OCI-LY3 (cell line): ENCODE data around the gene NEK3.

ENCODE experiments used
- H2AFZ ChIP-seq: fragments of 200-600, 300-600 bp; shearing (Covaris generic); 2 replicates; pipeline ENCODE4 v1.6.0; 2014; ENCODE audit warnings: antibody characterized with exemption, low read depth, low read length
- H3K27ac ChIP-seq: fragments of 200-600, 300-600 bp; sonication (generic); 2 replicates; pipeline ENCODE4 v1.5.1; 2014; ENCODE audit warnings: mild to moderate bottlenecking, low read length, moderate library complexity, mixed read lengths
- H3K27me3 ChIP-seq: fragments of 200-600, 300-600 bp; sonication (generic); 2 replicates; pipeline ENCODE4 v1.6.1; 2014; ENCODE audit warnings: low read depth, low read length, mixed read lengths
- H3K36me3 ChIP-seq: fragments of 200-600, 300-600 bp; sonication (generic); replicated peaks from 2 replicates; pipeline ENCODE3; 2014; ENCODE audit warnings: low read depth, low read length, mixed read lengths
- H3K4me1 ChIP-seq: fragments of 300-600, 200-600 bp; sonication (generic); 2 replicates; pipeline ENCODE4 v1.6.1; 2014; ENCODE audit warnings: low read length, mixed read lengths
- H3K4me2 ChIP-seq: fragments of 200-600, 300-600 bp; sonication (generic); 2 replicates; pipeline ENCODE4 v1.6.1; 2014; ENCODE audit warnings: low read length, mixed read lengths
- H3K4me3 ChIP-seq: fragments of 300-600, 200-600 bp; sonication (generic); 2 replicates; pipeline ENCODE4 v1.5.1; 2014; ENCODE audit warnings: antibody characterized with exemption, mild to moderate bottlenecking, low read length, moderate library complexity
- H3K79me2 ChIP-seq: fragments of 300-600, 200-600 bp; shearing (Covaris generic); 2 replicates; pipeline ENCODE4 v1.6.1; 2014; ENCODE audit warnings: mild to moderate bottlenecking, low read length, mixed read lengths
- H3K9ac ChIP-seq: fragments of 300-600, 200-600 bp; shearing (Covaris generic); 2 replicates; pipeline ENCODE4 v1.6.0; 2014; ENCODE audit warnings: mild to moderate bottlenecking, low read length, moderate library complexity
- H3K9me3 ChIP-seq: fragments of 200-600, 300-600 bp; shearing (Covaris generic); 2 replicates; pipeline ENCODE4 v1.6.1; 2014; ENCODE audit warnings: low read length, mixed read lengths; ENCODE audit not compliant: insufficient read depth
- H4K20me1 ChIP-seq: fragments of 200-600, 300-600 bp; sonication (generic); 2 replicates; pipeline ENCODE4 v1.6.1; 2016; ENCODE audit warnings: low read length, mixed read lengths; ENCODE audit not compliant: insufficient read depth
- EZH2phosphoT487 ChIP-seq: fragments of 200-600 bp; shearing (Covaris generic); IDR thresholded peaks from 2 replicates; pipeline ENCODE4 v1.6.1; 2018; ENCODE audit warnings: antibody characterized with exemption, mixed run types, low read depth
- TF ChIP-seq, protein P1 (sequence below): fragments of 200-600, 300-600 bp; sonication (generic); IDR thresholded peaks from 2 replicates; pipeline ENCODE4 v1.5.1; 2014; ENCODE audit warnings: antibody characterized with exemption, low read length, low read depth

The NEK3 gene

DNA sequence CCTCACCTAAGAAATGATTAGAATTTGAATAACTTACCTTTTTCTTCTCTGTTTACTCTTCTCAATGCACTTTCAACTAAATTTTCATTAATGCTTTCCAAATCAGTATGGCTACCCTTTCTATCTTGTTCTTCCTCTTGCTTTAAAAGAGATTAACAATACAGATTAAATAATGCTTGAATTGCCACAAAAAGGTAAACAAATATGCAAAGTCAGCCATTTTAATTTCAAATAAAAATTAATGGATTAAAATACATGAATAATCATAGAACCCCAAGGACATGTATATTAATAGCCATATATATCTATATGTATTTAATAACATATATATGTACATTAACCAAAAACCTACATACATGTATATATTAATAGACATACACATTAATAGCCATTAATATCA, 22.6 kb downstream of the NEK3 start:
- Histone ChIP-seq H3K9ac (no peak overlapping the region), H3K4me3 (no peak overlapping the region), H3K79me2 (no peaks in the 10 kb centered on the region), H2AFZ (no peak overlapping the region), H3K36me3 (peaks cover 6% of the 10 kb centered on the region), H3K27me3 (no peaks in the 10 kb centered on the region), H3K9me3 (no peaks in the 10 kb centered on the region), H4K20me1 (no peaks in the 10 kb centered on the region), H3K27ac (no peak overlapping the region), H3K4me2 (no peak overlapping the region), H3K4me1 (no peaks in the 10 kb centered on the region)
- TF ChIP-seq, protein P1, sequence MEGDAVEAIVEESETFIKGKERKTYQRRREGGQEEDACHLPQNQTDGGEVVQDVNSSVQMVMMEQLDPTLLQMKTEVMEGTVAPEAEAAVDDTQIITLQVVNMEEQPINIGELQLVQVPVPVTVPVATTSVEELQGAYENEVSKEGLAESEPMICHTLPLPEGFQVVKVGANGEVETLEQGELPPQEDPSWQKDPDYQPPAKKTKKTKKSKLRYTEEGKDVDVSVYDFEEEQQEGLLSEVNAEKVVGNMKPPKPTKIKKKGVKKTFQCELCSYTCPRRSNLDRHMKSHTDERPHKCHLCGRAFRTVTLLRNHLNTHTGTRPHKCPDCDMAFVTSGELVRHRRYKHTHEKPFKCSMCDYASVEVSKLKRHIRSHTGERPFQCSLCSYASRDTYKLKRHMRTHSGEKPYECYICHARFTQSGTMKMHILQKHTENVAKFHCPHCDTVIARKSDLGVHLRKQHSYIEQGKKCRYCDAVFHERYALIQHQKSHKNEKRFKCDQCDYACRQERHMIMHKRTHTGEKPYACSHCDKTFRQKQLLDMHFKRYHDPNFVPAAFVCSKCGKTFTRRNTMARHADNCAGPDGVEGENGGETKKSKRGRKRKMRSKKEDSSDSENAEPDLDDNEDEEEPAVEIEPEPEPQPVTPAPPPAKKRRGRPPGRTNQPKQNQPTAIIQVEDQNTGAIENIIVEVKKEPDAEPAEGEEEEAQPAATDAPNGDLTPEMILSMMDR = no peak
- TF ChIP-seq EZH2phosphoT487 = no peak

DNA sequence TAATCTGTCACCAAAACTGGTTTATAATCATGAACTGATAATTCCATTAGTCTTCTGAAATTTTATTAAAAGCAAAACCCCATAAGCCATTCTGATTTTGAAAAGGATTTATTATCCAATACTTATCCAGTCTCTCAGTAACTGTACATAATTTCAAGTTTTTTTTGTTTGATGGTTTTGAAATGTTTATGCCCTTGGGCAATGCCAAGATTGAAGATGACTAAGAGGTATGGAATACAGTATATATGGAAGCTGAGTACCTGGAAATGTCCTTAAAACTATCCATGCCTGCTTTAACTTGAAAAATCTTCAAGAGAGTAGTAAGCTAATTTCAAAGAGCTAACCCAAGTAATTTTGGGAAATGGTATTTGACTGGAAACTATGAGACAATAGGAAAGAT, 28.8 kb downstream of the NEK3 start:
- TF ChIP-seq, protein P1 = no peak
- TF ChIP-seq EZH2phosphoT487 = no peak
- Histone ChIP-seq H3K4me2 (no peak overlapping the region), H4K20me1 (no peaks in the 10 kb centered on the region), H2AFZ (no peak overlapping the region), H3K79me2 (no peaks in the 10 kb centered on the region), H3K9ac (no peak overlapping the region), H3K9me3 (no peaks in the 10 kb centered on the region), H3K36me3 (peaks cover 17% of the 10 kb centered on the region), H3K27me3 (no peaks in the 10 kb centered on the region), H3K4me3 (no peak overlapping the region), H3K27ac (no peak overlapping the region), H3K4me1 (peaks cover 6% of the 10 kb centered on the region)

DNA sequence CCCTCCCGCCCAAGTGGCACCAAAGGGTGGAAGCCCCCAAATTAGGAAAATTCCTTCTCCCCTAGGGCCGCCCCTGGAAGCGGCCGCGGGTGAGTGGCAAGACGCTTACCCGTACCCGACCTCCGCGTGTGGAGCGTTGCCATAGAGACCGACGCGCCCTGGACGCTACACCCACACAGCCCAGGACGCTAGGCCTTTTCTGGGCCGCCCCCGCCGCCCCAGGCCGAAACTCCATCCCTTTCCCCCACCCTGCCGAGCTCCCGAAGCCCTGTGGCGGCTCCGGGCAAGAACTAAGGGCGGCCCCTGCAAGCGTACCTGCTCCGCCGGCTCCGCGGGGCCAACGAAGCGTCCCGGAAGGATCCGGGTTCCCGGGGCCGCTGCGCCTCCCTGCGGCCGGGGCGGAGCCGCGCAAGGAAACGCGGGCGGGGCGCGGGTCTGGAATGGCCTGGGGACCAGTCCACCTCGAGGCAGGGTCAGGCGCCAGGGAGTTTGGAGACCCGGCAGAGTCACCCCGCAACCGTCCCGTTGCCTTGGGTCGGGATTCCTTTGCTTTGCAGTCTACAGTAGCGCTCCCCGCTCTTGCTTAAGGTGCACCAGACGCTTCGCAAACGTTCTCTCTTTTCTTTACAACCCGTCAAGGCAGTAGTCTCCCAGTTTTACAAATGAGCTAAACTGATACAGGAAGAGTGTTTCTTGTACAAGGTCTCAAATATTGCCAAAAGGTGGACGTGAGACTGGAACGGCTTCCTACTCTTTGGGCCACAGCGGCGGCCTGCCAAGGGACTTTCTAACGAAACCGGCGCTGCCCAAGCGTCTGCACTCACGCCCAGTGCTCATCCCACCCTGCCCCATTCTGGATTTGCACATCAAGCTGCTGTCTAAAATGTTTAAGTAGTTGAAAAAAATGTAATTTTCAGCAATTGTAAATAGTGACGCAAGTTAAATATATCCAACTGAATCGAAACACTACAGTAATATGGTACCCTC, 30.4 kb downstream of the NEK3 start, which contains the start of gene NEK5:
NEK5 (minus strand) TSS at position 360 of the 987 bp plus-strand sequence. CDS start 1,591 bp downstream, outside the sequence.
- Histone ChIP-seq H3K4me1 (peaks cover 10% of the 10 kb centered on the region), H3K9ac (peak within 1 kb of the TSS; percentile 36), H3K27ac (no peak within 1 kb of the TSS), H3K4me3 (peak within 1 kb of the TSS; percentile 77), H3K36me3 (peaks cover 17% of the 10 kb centered on the region), H3K27me3 (no peaks in the 10 kb centered on the region), H3K79me2 (no peaks in the 10 kb centered on the region), H2AFZ (peak within 1 kb of the TSS; percentile 55), H3K9me3 (no peaks in the 10 kb centered on the region), H4K20me1 (no peaks in the 10 kb centered on the region), H3K4me2 (peak within 1 kb of the TSS; percentile 89)
- TF ChIP-seq EZH2phosphoT487 = no peak
- TF ChIP-seq, protein P1 = peak; percentile 83
